Transverse colon (tissue), 4 donors: Measurements from ENCODE around the gene MYG1. TPM values are rescaled to one million over a fixed set of nuclear protein-coding genes. Genes with fewer than 3 reads are reported as not detected.

Experiments used
- DNase-seq: peaks from one replicate; pipeline ENCODE4 v3.0.0-alpha.2; 2019
- H3K27ac ChIP-seq, 4 donors: fragments of 200-600 bp; sonication (generic); 2 replicates each; pipeline ENCODE4 v1.5.1; 2016 to 2018; ENCODE audit warnings: inconsistent platforms in 4 of 4
- H3K27me3 ChIP-seq: fragments of 200-600 bp; sonication (generic); 2 replicates; pipeline ENCODE4 v1.5.1; 2017; ENCODE audit warnings: inconsistent platforms
- H3K36me3 ChIP-seq, 4 donors: fragments of 200-600 bp; sonication (generic); 2 replicates each; pipeline ENCODE4 v1.5.1; 2017 to 2019; ENCODE audit warnings: inconsistent platforms in 4 of 4
- H3K4me1 ChIP-seq, 4 donors: fragments of 200-600 bp; sonication (generic); 2 replicates each; pipeline ENCODE4 v1.5.1; 2017 to 2020; ENCODE audit warnings: inconsistent platforms in 4 of 4
- H3K4me3 ChIP-seq, 4 donors: fragments of 200-600 bp; sonication (generic); 1 replicate in 1 of 4; 2 replicates in 3 of 4; pipeline versions ENCODE4 v1.5.1 to v1.6.1; 2017 to 2019; ENCODE audit warnings: inconsistent platforms in 4 of 4
- H3K9me3 ChIP-seq, 2 donors: fragments of 200-600 bp; sonication (generic); 2 replicates each; pipeline ENCODE4 v1.5.1; 2017 to 2019; ENCODE audit warnings: inconsistent platforms in 2 of 2
- EP300 ChIP-seq: sonication (generic); formaldehyde crosslinking; IDR thresholded peaks from one replicate; pipeline ENCODE4 v1.6.1; 2017; ENCODE audit warnings: antibody characterized with exemption, low read depth
- POLR2A ChIP-seq: fragments of 450-650 bp; IDR thresholded peaks from one replicate; pipeline ENCODE4 v1.6.1; 2016; ENCODE audit warnings: antibody characterized with exemption, mild to moderate bottlenecking, moderate library complexity
- POLR2AphosphoS5 ChIP-seq, 3 donors: sonication (generic); formaldehyde crosslinking; IDR thresholded peaks; one replicate each; pipeline ENCODE4 v1.6.1; 2016; ENCODE audit warnings: antibody characterized with exemption in 3 of 3
- WGBS, 2 donors: methylation state at CpG; one replicate each; pipeline ENCODE4 v1.1.5; 2018; ENCODE audit warnings: low coverage in 1 of 2; 5-methylcytosine and 5-hydroxymethylcytosine counted together
- in situ Hi-C, 4 donors: fragments of 200-750 bp; cut with MboI; loops; one replicate each; pipeline versions ENCODE4 v1.15.0 to v1.15.1; 2017; ENCODE audit warnings: low sequenced_read_pairs in 3 of 4, low pct_ligation_motif_present in 1 of 4, low pct_unique_long_range_greater_than_20kb in 1 of 4
- intact Hi-C: fragments of 100-400 bp; cut with DNase I; formaldehyde crosslinking; loops from one replicate; pipeline ENCODE4 v1.15.1; 2023; ENCODE audit warnings: low total_unique reads
- total RNA-seq, 4 donors: library from RNA; depleted of rRNA; stranded (reverse); fragments of >200 nt; gene quantifications; one replicate each; pipeline ENCODE4 v1.1.0, GENCODE V29; 2016
- TF ChIP-seq, protein P1 (sequence below), 5 experiments: fragments of 200-600 bp in 3 of 5; fragments of 450-650 bp in 2 of 5; sonication (generic) in 3 of 5; IDR thresholded peaks; 1 replicate in 2 of 5; 2 replicates in 3 of 5; pipeline ENCODE4 v1.5.1; 2016 to 2017; ENCODE audit warnings: antibody characterized with exemption in 5 of 5, inconsistent platforms in 3 of 5, mild to moderate bottlenecking in 2 of 5, moderate library complexity in 1 of 5

MYG1 gene
- total RNA-seq, 4 donors from 2014 or later = 12.7 to 37.0 (median 24.3) TPM

DNA sequence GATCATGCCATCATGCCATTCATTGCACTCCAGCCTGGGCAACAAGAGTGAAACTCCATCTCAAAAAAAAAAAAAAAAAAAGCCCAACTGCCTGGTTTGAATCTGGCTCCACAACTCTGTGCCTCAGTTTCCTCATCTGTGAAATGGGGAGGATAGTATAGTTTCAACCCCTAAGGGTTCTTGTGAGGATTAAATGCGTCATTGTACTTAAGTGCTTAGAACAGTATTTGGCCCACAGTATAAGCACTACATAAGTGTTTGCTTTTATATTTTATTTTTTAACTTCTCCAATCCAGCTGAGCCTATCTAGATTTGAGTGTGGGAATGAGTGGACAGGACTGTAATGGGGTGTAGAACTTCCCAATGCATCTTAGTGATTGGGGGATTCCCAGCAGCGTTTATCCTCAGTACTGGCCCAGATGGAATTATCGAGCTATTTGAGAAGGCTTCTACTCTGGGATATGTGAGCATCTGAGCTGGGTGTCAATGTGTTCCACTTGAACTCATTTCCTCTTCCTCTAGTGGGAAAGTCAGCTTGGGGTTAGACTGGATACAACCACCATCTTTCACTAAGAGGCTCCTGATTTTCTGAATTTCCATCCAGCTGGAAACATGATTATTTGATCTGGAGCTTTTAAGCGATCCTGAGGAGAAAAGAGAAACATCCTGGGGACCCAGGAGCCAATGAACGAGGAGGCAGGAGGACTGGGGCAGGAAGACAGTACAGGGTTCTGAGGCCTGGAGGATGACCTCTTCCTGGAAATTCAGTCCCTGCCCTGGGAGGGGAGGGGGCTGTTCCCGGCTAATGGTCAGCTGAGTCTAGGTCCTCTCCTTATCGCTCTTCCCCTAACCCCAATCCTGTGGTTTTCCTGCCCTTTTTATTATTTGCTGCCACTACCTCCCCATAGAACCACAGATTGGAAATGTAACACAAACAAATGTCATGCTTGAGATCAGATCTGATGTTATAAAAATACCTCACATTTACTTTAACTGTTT lies 40.7 kb upstream of the MYG1 start:
- Histone ChIP-seq H3K27ac (no peak overlapping the region), H3K4me1 (no peaks in the 10 kb centered on the region), H3K4me3 (no peak overlapping the region), H3K9me3 (no peaks in the 10 kb centered on the region), H3K27me3 (no peaks in the 10 kb centered on the region), H3K36me3 (peaks cover 0 to 4% (median 0%) of the 10 kb centered on the region in 4 donors)
- intact Hi-C loops = no loop called here
- in situ Hi-C loops = no loop called here
- TF ChIP-seq POLR2A = no peak
- no peak for DNase-seq
- WGBS, 2 donors = 70 to 71% methylated on average over 5 to 7 of the region's 7 CpGs

GRCh38 chr12:53259891-53260290 lies 39.6 kb upstream of the MYG1 start:
- in situ Hi-C loops = no loop called here
- intact Hi-C loops = no loop called here
- 91% methylated on average over 6 of the region's 6 CpGs; no CpG with 5 or more reads in 1 of the 2 donors for WGBS, 2 donors

DNA sequence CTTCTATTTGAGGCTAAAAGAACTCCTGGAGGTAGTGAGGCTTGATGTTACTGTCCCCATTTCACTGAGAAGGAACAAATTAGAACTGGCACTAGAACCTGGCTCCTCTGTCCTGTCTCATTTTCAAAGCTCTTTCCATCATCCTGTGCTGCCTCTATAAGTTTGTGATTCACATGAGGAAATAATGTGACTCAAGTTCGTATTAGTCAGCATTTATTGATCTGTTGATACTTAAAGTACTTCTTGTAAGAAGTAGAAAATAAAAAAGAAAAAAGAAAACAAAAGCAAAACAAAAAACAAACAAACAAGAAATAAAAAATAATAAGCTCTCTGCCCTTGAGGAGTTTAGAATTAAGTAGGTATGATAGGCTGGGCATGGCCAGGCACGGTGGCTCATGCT lies 33.7 kb upstream of the MYG1 start:
- intact Hi-C loops (no loop called here), in situ Hi-C loops (no loop called here)
- Histone ChIP-seq H3K36me3 (no peaks in the 10 kb centered on the region), H3K27ac (no peak overlapping the region), H3K9me3 (no peaks in the 10 kb centered on the region), H3K27me3 (no peaks in the 10 kb centered on the region), H3K4me3 (no peak overlapping the region), H3K4me1 (peaks cover 0 to 12% (median 8%) of the 10 kb centered on the region in 4 donors)
- DNase-seq = no peak
- 84 to 100% methylated on average over 2 of the region's 2 CpGs for WGBS, 2 donors
- TF ChIP-seq EP300 = no peak
- no peak for TF ChIP-seq POLR2AphosphoS5 (IDR thresholded peaks at IDR 0.05)
- no peak for TF ChIP-seq POLR2A
- TF ChIP-seq, protein P1, sequence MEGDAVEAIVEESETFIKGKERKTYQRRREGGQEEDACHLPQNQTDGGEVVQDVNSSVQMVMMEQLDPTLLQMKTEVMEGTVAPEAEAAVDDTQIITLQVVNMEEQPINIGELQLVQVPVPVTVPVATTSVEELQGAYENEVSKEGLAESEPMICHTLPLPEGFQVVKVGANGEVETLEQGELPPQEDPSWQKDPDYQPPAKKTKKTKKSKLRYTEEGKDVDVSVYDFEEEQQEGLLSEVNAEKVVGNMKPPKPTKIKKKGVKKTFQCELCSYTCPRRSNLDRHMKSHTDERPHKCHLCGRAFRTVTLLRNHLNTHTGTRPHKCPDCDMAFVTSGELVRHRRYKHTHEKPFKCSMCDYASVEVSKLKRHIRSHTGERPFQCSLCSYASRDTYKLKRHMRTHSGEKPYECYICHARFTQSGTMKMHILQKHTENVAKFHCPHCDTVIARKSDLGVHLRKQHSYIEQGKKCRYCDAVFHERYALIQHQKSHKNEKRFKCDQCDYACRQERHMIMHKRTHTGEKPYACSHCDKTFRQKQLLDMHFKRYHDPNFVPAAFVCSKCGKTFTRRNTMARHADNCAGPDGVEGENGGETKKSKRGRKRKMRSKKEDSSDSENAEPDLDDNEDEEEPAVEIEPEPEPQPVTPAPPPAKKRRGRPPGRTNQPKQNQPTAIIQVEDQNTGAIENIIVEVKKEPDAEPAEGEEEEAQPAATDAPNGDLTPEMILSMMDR (IDR thresholded peaks at IDR 0.05) = no peak

More at GRCh38 chr12:53259891-53260290, 39.6 kb upstream of the MYG1 start:
- Histone ChIP-seq H3K36me3 (no peaks in the 10 kb centered on the region), H3K27me3 (no peaks in the 10 kb centered on the region), H3K9me3 (no peaks in the 10 kb centered on the region), H3K4me3 (no peak overlapping the region), H3K27ac (no peak overlapping the region), H3K4me1 (no peaks in the 10 kb centered on the region)
- DNase-seq = no peak
- no peak for TF ChIP-seq POLR2AphosphoS5 (IDR thresholded peaks at IDR 0.05)
- TF ChIP-seq EP300 = no peak
- TF ChIP-seq, protein P1 (IDR thresholded peaks at IDR 0.05) = no peak
- TF ChIP-seq POLR2A = no peak

DNA sequence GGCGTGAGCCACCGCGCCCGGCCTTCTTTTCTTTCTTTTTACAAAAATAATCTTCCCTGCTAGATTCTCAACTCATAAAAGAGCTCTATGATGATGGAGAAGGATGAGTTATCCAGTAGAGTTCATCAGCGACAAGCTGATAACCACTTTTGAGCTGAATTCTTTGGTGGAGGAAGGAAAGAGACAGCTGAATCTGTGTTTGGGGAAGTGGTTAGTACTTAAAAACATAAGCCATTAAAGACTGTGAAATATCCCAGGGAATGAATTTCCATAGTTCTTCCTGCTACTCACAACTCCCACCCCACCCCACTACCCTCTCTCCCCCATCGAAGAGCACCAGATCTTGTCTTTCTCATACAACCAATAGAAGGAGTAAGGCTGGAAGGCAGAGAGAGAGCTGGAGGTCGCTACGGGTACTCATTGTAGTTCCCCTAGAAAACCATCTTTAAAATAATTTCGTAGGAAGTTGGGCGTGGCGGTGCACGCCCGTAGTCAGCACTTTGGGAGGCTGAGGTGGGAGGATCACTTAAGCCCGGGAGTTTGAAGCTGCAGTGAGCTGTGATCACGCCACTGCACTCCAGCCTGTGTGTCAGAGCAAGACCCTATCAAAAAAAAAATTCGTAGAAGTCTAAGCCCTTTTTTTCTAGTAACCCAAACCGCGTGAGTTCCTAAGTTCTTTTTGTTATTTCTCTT lies 32.0 kb upstream of the MYG1 start:
- no peaks in the 10 kb centered on the region for H3K27me3 ChIP-seq
- intact Hi-C loops (no loop called here), in situ Hi-C loops (no loop called here)
- no peak for TF ChIP-seq POLR2AphosphoS5 (IDR thresholded peaks at IDR 0.05)
- no peak for TF ChIP-seq POLR2A
- no peak for TF ChIP-seq EP300
- TF ChIP-seq, protein P1 (IDR thresholded peaks at IDR 0.05) = no peak
- no peak for DNase-seq
- H3K4me3 ChIP-seq = peak overlapping the region; percentile 33 to 79 (median 58)
- H3K9me3 ChIP-seq = no peaks in the 10 kb centered on the region
- H3K4me1 ChIP-seq = peaks cover 0 to 12% (median 8%) of the 10 kb centered on the region in 4 donors
- no peaks in the 10 kb centered on the region for H3K36me3 ChIP-seq
- H3K27ac ChIP-seq = peak overlapping the region; percentile 49 to 73 (median 52)
- WGBS, 2 donors = 41 to 52% methylated on average over 9 to 18 of the region's 18 CpGs
